AG10803 (cell line): ENCODE results near the gene PXYLP1.
A peak's percentile ranks its signal among the peaks of the same experiment; 100 is the strongest.

ENCODE experiments used
- DNase-seq: peaks from one replicate; pipeline ENCODE4 v3.0.0; 2010; ENCODE audit warnings: low read depth
- H3K4me3 ChIP-seq: 2 replicates; pipeline ENCODE4 v1.5.1; 2011; ENCODE audit warnings: mild to moderate bottlenecking, low read length, control low read depth
- TF ChIP-seq, protein P1 (sequence below): conservative IDR thresholded peaks from 2 replicates; pipeline ENCODE4 v1.5.1; 2011; ENCODE audit warnings: mild to moderate bottlenecking, low read length, control low read depth, inconsistent platforms

PXYLP1 gene

DNA sequence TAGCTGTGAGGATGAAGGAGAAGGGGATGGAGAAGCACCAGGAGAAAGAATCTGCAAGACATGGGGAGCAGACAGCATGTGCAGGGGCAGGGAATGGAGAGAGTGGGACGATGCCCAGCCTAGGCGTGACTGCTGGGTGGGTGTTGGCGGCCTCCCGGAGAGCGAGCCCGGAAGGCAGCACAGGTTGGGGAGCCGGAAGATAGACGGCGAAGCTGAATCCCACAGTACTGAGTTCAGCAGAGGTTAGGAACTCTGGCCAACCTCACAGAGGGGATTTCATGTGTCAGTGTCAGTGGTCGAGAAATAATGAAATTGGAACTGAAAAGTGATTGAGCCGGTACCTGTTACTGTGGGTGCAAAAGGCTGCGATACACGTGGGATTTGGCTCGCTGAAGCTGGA lies 55.2 kb downstream of the PXYLP1 start:
- TF ChIP-seq, protein P1, sequence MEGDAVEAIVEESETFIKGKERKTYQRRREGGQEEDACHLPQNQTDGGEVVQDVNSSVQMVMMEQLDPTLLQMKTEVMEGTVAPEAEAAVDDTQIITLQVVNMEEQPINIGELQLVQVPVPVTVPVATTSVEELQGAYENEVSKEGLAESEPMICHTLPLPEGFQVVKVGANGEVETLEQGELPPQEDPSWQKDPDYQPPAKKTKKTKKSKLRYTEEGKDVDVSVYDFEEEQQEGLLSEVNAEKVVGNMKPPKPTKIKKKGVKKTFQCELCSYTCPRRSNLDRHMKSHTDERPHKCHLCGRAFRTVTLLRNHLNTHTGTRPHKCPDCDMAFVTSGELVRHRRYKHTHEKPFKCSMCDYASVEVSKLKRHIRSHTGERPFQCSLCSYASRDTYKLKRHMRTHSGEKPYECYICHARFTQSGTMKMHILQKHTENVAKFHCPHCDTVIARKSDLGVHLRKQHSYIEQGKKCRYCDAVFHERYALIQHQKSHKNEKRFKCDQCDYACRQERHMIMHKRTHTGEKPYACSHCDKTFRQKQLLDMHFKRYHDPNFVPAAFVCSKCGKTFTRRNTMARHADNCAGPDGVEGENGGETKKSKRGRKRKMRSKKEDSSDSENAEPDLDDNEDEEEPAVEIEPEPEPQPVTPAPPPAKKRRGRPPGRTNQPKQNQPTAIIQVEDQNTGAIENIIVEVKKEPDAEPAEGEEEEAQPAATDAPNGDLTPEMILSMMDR, result no peak
- DNase-seq, result no peak
- no peak overlapping the region for H3K4me3 ChIP-seq

DNA sequence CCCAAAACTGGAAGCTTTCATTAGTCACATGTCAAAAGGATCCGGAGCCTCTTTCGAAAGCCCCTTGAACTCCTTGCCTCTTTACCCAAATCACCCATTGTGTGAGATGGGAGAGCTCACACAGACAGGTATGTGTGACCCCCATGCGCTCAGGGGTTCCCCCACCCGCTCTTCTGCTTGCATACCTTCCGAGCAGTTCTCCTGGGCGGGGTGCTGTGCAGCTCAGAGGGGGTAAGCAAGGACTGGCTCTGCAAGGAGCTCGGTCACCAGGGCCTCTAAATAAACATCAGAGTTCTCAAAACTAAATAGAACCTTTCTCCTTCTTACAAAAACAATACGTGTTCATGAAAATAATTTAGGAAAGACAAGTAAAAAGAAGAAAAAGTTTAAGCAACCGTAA lies 55.7 kb downstream of the PXYLP1 start:
- H3K4me3 ChIP-seq, result no peak overlapping the region
- no peak for DNase-seq
- TF ChIP-seq, protein P1, result no peak

DNA sequence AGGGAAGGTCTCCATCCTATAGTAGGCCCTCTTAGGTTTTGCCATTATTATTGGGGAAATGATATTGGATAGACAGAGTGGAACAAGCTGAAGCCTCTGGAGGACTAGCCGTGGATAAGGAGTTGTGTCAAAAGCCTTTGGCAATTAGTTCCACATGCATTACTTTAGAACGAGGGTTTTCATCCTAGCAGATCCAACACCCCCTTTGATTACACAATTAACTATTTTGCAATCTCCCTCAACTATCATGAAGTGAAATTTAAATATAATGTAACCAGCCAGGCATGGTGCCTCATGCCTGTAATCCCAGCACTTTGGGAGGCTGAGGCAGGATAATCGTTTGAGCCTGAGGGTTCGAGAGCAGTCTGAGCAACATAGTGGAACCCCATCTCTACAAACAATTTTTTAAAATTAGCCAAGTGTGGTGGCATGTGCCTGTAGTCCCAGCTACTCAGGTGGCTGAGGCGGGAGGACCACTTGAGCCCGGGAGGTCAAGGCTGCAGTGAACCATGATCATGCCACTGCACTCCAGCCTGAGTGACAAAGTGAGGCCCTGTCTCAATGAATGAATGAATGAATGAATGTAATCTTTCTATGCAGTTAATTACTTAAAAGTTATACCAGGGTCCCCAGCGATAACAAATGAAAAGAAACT lies 56.8 kb downstream of the PXYLP1 start:
- peak; percentile 63 for DNase-seq

DNA sequence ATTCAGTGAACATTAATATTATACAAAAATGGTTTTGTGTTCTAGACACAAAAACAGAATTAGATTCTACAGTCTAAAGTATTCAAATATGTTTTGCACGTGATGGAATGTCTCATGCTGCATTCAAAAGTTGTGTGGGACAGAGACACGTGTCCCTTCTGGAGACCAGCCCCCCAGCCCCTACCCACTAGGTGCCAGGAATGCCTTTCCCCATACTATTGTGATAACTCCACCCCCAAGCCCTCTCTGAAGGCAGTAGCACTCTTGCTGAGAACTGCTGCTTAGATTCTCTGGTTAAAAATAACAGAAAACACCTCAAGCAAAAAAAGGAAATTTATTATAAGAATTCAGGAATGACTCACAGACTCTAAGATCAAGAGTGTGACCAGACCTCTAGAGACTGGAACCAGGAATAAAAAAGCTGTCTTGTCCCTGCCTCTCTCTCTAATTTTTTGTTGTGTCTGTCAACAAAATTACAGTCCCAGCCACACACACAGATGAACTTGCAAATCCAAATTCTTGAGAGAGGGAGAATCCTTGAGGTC lies 57.7 kb downstream of the PXYLP1 start:
- no peak overlapping the region for H3K4me3 ChIP-seq
- TF ChIP-seq, protein P1, result no peak
- no peak for DNase-seq

More for the DNA sequence above, 56.8 kb downstream of the PXYLP1 start:
- no peak overlapping the region for H3K4me3 ChIP-seq
- TF ChIP-seq, protein P1, result no peak

DNA sequence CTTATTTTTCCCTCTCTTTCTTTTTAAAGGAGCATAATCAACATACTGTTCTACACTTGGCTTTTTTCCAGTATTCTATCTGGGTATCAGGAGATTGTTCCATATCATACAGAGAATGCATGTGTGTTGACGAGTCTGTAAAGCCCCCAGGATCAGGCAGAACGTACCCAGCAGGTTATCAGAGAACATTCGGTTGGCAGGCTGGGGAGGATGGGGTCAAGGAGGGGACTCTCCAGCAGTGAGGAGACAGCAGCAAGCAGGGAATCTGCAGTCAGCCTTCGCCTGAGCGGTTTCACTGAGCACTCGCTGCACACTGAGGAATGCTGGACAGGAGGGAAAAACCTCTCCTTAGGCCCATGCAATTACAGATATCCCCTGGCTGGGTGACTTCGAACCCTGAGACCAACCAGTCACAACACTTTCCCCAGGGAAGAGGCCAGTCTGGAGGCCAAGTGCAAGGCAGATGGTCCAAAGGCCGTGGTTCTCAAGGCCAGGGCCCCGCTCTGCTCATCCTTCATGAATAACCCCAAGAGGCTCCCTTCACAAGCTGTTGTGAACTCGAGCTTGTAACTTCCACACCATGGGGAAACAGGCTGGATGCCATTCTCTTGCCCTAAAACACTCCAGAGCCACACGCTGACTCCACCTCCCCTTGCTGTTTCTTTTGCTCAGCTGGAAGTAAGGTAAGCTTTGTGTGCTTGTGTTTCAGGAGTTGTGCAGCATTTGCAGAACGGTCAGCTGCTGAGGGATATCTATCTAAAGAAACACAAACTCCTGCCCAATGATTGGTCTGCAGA lies 60.1 kb downstream of the PXYLP1 start:
- TF ChIP-seq, protein P1, result no peak
- no peak overlapping the region for H3K4me3 ChIP-seq
- DNase-seq, result no peak

DNA sequence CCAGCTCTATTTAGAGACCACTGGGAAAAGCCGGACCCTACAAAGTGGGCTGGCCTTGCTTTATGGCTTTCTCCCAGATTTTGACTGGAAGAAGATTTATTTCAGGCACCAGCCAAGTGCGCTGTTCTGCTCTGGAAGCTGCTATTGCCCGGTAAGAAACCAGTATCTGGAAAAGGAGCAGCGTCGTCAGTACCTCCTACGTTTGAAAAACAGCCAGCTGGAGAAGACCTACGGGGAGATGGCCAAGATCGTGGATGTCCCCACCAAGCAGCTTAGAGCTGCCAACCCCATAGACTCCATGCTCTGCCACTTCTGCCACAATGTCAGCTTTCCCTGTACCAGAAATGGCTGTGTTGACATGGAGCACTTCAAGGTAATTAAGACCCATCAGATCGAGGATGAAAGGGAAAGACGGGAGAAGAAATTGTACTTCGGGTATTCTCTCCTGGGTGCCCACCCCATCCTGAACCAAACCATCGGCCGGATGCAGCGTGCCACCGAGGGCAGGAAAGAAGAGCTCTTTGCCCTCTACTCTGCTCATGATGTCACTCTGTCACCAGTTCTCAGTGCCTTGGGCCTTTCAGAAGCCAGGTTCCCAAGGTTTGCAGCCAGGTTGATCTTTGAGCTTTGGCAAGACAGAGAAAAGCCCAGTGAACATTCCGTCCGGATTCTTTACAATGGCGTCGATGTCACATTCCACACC lies 60.9 kb downstream of the PXYLP1 start:
- H3K4me3 ChIP-seq, result no peak overlapping the region
- DNase-seq, result no peak
- TF ChIP-seq, protein P1, result no peak
